ENCODE results near the gene RHOV. TPM values are rescaled to one million over a fixed set of nuclear protein-coding genes. Genes with fewer than 3 reads are reported as not detected.

The RHOV gene
- total and polyA plus RNA-seq, 2 of the 4 experiments (the other 2 are of a cell fraction): 0.10 TPM; not detected in 1

DNA sequence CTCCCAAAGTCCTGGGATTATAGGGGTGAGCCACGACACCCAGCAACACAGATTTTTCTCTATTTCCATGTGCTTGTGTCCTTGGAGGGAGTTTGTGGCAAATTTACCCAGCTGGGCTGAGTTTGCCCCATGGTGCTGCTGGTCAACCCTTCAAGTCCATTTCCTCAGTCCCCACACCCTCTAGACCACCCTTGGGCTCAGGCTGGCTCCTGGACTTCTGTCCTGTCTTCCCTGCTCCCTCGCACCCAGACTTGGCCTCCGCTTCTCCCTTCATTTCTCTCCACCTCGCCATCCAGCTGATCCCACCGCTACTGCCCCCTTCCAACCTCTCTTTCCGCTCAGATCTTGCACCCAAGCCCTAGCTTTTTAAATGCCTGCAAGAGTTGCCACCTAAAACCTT is 7.3 kb upstream of the RHOV start:
- H3K23ac ChIP-seq (ENCODE audit: low read depth, low read length): no peak overlapping the region
- no peak overlapping the region for H2AK9ac ChIP-seq (replicated peaks; ENCODE audit: low read depth, low read length, poor library complexity)
- POLR2A ChIA-PET (ENCODE audit: unreplicated experiment): no interaction called here
- no peak overlapping the region for H2AK5ac ChIP-seq (ENCODE audit: low read depth, low read length)
- no peak overlapping the region for H2BK120ac ChIP-seq (ENCODE audit: low read depth, low read length)
- no peak overlapping the region for H3K4me3 ChIP-seq (ENCODE audit: insufficient read depth, low read depth, low read length)
- no peaks in the 10 kb centered on the region for H3K4me1 ChIP-seq (ENCODE audit: control insufficient read depth, insufficient read depth, low read length)
- no peak overlapping the region for H3K18ac ChIP-seq (ENCODE audit: low read depth, low read length)
- H3K4ac ChIP-seq (ENCODE audit: low read depth, low read length): no peak overlapping the region
- no peak overlapping the region for H3K27ac ChIP-seq (ENCODE audit: insufficient read depth, low read length)
- H3K79me1 ChIP-seq (ENCODE audit: low read depth in 1 of 2, low read length in 2 of 2): no peaks in the 10 kb centered on the region
- TF ChIP-seq MXI1 (IDR thresholded peaks at IDR 0.05; ENCODE audit: borderline replicate concordance, low read depth, low read length) (no peak), CHD1 (IDR thresholded peaks at IDR 0.05; ENCODE audit: low read depth, low read length) (no peak), RAD21 (IDR thresholded peaks at IDR 0.05; ENCODE audit: low read length) (no peak), SMC3 (IDR thresholded peaks at IDR 0.05; ENCODE audit: low read depth, low read length) (no peak)
- H2AFZ ChIP-seq (replicated peaks; ENCODE audit: low read length, poor library complexity): no peak overlapping the region
- 90% methylated on average over 2 of the region's 6 CpGs; no CpG with 5 or more reads in 1 of the 2 experiments for whole genome bisulfite sequencing, 2 experiments (ENCODE audit: extremely low coverage in 2 of 2, insufficient read length in 1 of 2)
- ATAC-seq (ENCODE audit: low read depth): no peak
- H3K9me1 ChIP-seq (ENCODE audit: insufficient read depth, low read length): no peaks in the 10 kb centered on the region
- BruUV-seq (replicated peaks): no TSS peak
- DNase-seq: no peak
- no peak overlapping the region for H4K8ac ChIP-seq (ENCODE audit: low read depth in 2 of 2, low read length in 2 of 2)
- H3K27me3 ChIP-seq (ENCODE audit: control insufficient read depth, insufficient read depth, low read length): no peaks in the 10 kb centered on the region; the same call in 1 of the 2 replicates
- CTCF ChIA-PET: interaction anchor here (1.4 to 1.6 kb wide), 2 partner anchors 10 to 13 kb away, joined by 5 to 6 read pairs; partner anchors contain the start of gene VPS18
- no peaks in the 10 kb centered on the region for H3K36me3 ChIP-seq (ENCODE audit: control insufficient read depth, insufficient read depth, low read length)
- no peak overlapping the region for H4K91ac ChIP-seq (ENCODE audit: insufficient read depth, low read depth, low read length)
- no peaks in the 10 kb centered on the region for H4K20me1 ChIP-seq (ENCODE audit: insufficient read depth, low read length)
- peaks cover 3% of the 10 kb centered on the region; the same call in 1 of the 2 replicates for H3K9me3 ChIP-seq (ENCODE audit: control insufficient read depth, insufficient read depth, low read length)
- dilution Hi-C loops (cut with HindIII; ENCODE audit: low sequenced_read_pairs, unreplicated experiment) (no loop called here), in situ Hi-C loops (cut with MboI; ENCODE audit: low sequenced_read_pairs) (no loop called here), intact Hi-C loops (cut with micrococcal nuclease) (no loop called here)
- H3K4me2 ChIP-seq (ENCODE audit: low read depth, low read length): no peak overlapping the region
- no peak overlapping the region for H2BK5ac ChIP-seq (ENCODE audit: low read depth, low read length, poor library complexity, severe bottlenecking)
- no peak overlapping the region for H3K14ac ChIP-seq (replicated peaks; ENCODE audit: low read depth, low read length)
- H3K9ac ChIP-seq (ENCODE audit: low read depth, low read length): no peak overlapping the region
- H4K5ac ChIP-seq (ENCODE audit: low read depth, low read length): no peak overlapping the region
- H2BK20ac ChIP-seq (ENCODE audit: low read depth, low read length): no peak overlapping the region
- no peak overlapping the region for H3K56ac ChIP-seq (ENCODE audit: extremely low read depth, insufficient read depth, low read length)
- H2BK15ac ChIP-seq (ENCODE audit: low read depth, low read length): no peak overlapping the region

All from IMR-90 (cell line).